Measurements from ENCODE around the gene TRIM56. TPM values are rescaled to one million over a fixed set of nuclear protein-coding genes. Genes with fewer than 3 reads are reported as not detected.
"Not testable (repeated sequence)": the region's sequence is repeated elsewhere in the genome, so short reads cannot be mapped to it uniquely, and the experiment has no call there.

The TRIM56 gene
- total RNA-seq, 2 experiments from 2014 or later, result 77.4 to 77.8 TPM

DNA sequence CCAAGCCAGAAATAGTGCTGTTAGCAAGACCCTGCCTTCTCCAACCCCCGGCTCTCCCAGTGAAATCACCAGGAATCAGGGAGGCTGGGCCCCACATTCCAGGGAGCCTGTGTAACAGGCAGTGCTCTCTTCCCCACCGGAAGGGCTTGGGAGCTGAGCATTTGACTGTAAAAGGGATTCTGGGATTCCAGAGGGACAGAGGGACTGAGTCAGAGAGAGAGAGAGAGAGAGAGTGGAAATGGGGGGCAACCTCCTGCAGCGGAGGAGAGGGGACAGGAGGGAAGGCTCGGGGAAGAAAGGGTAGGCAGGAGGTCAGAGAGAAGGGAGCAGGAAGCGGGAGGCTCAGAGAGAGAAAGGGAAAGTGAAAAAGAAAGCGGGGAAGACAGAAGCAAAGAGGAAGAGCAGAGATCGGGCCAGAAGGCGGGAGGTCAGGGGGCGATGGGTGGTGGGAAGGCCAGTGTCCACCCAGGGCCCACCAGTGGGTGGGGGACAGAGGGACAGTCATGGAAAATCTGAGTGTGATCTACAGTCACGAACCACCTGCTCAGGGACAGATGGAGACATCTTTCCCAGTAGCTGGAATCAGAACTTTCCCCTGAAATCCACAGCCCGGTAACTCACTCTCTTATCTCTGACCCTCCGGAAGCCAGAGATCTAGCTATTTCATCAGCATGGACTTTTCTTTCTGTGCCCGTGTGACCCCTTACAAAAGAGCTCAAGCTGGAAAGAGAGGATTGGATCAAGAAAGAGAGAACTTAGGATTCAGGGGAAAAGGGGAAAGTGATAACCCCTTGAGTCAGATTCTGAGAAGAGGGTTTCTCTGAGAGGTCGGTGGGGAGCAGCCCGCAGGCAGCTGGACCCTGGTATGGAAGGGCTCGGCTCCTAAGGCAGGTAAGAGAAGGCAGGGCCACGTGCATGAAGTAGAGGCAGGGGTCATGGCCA, 37.0 kb downstream of the TRIM56 start:
- H3K27me3 Mint-ChIP-seq, result peaks cover 19% of the 10 kb centered on the region
- ATAC-seq (ENCODE audit: low read depth), result no peak

DNA sequence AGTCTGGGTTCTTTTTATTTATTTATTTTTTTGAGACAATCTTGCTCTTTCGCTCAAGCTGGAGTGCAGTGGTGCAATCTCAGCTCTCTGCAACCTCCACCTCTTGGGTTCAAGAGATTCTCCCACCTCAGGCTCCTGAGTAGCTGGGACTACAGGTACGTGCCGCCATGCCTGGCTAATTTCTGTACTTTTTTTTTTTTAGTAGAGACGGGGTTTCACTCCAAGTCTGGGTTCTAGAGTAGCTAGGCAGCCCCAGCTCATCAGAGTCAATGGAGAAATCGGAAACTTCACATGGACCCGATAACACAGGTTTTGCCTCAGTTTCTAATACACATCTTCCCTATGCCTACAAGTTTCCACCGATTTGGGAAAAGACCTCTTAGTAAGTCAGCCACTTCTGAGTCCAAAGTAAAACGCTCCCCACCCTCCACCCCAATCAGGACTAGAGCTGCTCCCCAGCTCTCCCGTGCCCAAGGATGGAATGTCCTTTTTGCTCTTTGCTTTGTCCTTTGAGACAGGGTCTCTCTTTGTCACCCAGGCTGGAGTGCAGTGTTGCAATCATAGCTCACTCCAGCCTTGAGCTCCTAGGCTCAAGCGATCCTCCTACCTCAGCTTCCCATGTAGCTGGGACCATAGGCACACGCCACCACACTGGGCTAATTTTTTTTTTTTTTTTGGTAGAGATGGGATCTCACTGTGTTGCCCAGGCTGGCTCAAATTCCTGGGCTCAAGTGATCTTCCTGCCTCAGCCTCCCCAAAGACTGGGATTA, 37.8 kb downstream of the TRIM56 start:
- H3K27ac Mint-ChIP-seq, result peak overlapping the region; percentile 64
- H3K27me3 Mint-ChIP-seq, result peaks cover 27% of the 10 kb centered on the region
- peaks cover 52% of the 10 kb centered on the region for H3K4me1 Mint-ChIP-seq
- ATAC-seq (ENCODE audit: low read depth) (no peak), DNase-seq (no peak)
- no peaks in the 10 kb centered on the region for H3K36me3 Mint-ChIP-seq
- H3K9me3 Mint-ChIP-seq, result no peaks in the 10 kb centered on the region
- H3K4me3 Mint-ChIP-seq, result peak overlapping the region; percentile 82
- POLR2A ChIA-PET, result interaction anchor here (0.7 to 2.1 kb wide), 4 partner anchors 15 to 695 kb away, joined by 3 to 7 read pairs (median 3); partner anchors contain the start of genes CUX1 and TRIM56

More for the DNA sequence above, 37.0 kb downstream of the TRIM56 start:
- Mint-ChIP-seq H3K4me3 (peak overlapping the region; percentile 82), H3K9me3 (no peaks in the 10 kb centered on the region), H3K36me3 (no peaks in the 10 kb centered on the region), H3K4me1 (peaks cover 46% of the 10 kb centered on the region), H3K27ac (peak overlapping the region; percentile 87)
- DNase-seq, result no peak
- POLR2A ChIA-PET, result interaction anchor here (0.7 to 2.1 kb wide), 4 partner anchors 14 to 695 kb away, joined by 3 to 7 read pairs (median 3); partner anchors contain the start of genes CUX1 and TRIM56

DNA sequence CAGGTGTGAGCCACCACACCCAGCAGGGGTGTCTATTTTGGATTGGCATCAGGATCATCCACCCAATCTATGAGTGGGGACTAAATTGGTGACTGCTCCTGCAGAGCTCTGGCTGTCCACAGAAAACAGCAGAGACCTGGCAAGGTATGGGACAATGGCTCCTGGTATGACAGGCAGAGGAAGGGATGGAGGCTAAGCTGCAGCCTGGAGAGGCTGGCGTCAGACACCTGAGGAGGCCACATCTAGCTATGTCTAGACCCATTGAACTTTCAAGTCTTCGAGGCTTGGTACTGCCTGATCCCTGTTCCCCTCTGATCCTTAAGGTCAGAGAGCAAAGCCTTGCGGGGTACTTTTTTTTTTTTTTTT, 38.4 kb downstream of the TRIM56 start:
- H3K36me3 Mint-ChIP-seq, result no peaks in the 10 kb centered on the region
- H3K9me3 Mint-ChIP-seq, result no peaks in the 10 kb centered on the region
- DNase-seq, result no peak
- POLR2A ChIA-PET, result interaction anchor here (0.7 to 2.1 kb wide), 2 partner anchors 18 to 38 kb away, joined by 3 to 7 read pairs; partner anchors contain the start of gene TRIM56
- peaks cover 31% of the 10 kb centered on the region for H3K27me3 Mint-ChIP-seq
- H3K4me3 Mint-ChIP-seq, result no peak overlapping the region
- peaks cover 54% of the 10 kb centered on the region for H3K4me1 Mint-ChIP-seq
- ATAC-seq (ENCODE audit: low read depth), result no peak
- no peak overlapping the region for H3K27ac Mint-ChIP-seq

DNA sequence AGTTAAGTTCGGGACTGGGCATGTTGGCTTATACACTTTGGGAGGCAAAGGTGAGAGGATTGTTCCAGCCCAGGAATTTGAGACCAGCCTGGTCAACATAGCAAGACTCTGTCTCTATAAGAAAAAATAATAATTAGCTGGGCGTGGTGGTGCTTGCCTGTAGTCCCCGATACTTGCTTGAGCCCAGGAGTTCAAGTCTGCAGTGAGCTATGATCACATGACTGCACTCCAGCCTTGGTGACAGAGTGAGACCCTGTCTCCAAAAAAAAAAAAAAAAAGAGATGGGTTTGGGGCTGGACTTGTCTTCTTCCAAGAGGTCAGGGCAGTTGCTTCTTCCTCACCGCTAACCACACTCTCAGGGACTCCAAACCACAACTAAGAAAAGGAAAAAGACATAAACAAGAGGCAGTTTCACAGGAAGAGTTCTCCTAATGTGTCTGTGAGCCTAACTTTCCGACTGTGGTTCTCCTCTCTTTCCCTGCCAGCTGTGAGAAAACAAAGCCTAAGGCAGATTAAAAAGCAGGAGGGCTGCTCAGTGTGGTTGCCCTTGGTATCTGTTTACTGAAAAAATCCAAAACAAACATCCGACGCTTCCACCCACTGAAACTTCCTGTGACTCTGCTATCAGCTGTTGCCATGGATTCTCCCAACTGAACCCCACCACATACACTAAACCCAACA, 39.2 kb downstream of the TRIM56 start:
- Mint-ChIP-seq H3K27me3 (peaks cover 35% of the 10 kb centered on the region), H3K27ac (peak overlapping the region; percentile 52), H3K4me1 (peaks cover 54% of the 10 kb centered on the region), H3K9me3 (no peaks in the 10 kb centered on the region), H3K36me3 (no peaks in the 10 kb centered on the region), H3K4me3 (peak overlapping the region; percentile 64)
- DNase-seq, result no peak
- no peak for ATAC-seq (ENCODE audit: low read depth)
- POLR2A ChIA-PET, result no interaction called here

DNA sequence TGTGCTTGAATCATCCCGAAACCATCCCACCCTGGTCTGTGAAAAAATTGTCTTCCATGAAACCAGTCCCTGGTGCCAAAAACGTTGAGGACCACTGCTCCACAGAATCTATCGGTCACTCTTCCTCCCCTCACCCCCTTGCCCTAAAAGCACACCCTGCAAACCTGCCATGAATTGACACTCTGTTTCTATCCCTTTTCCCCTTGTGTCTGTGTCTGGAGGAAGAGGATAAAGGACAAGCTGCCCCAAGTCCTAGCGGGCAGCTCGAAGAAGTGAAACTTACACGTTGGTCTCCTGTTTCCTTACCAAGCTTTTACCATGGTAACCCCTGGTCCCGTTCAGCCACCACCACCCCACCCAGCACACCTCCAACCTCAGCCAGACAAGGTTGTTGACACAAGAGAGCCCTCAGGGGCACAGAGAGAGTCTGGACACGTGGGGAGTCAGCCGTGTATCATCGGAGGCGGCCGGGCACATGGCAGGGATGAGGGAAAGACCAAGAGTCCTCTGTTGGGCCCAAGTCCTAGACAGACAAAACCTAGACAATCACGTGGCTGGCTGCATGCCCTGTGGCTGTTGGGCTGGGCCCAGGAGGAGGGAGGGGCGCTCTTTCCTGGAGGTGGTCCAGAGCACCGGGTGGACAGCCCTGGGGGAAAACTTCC, 40.8 kb downstream of the TRIM56 start:
- DNase-seq (peak; percentile 45), ATAC-seq (ENCODE audit: low read depth) (peak; percentile 12)
- POLR2A ChIA-PET, result interaction anchor here (1.3 to 2.6 kb wide), 4 partner anchors 12 to 126 kb away, joined by 3 to 11 read pairs (median 6); partner anchors contain the start of gene TRIM56
- H3K4me3 Mint-ChIP-seq, result peak overlapping the region; percentile 86
- H3K27me3 Mint-ChIP-seq, result peaks cover 34% of the 10 kb centered on the region
- H3K27ac Mint-ChIP-seq, result peak overlapping the region; percentile 74
- no peaks in the 10 kb centered on the region for H3K9me3 Mint-ChIP-seq
- peaks cover 50% of the 10 kb centered on the region for H3K4me1 Mint-ChIP-seq
- no peaks in the 10 kb centered on the region for H3K36me3 Mint-ChIP-seq

DNA sequence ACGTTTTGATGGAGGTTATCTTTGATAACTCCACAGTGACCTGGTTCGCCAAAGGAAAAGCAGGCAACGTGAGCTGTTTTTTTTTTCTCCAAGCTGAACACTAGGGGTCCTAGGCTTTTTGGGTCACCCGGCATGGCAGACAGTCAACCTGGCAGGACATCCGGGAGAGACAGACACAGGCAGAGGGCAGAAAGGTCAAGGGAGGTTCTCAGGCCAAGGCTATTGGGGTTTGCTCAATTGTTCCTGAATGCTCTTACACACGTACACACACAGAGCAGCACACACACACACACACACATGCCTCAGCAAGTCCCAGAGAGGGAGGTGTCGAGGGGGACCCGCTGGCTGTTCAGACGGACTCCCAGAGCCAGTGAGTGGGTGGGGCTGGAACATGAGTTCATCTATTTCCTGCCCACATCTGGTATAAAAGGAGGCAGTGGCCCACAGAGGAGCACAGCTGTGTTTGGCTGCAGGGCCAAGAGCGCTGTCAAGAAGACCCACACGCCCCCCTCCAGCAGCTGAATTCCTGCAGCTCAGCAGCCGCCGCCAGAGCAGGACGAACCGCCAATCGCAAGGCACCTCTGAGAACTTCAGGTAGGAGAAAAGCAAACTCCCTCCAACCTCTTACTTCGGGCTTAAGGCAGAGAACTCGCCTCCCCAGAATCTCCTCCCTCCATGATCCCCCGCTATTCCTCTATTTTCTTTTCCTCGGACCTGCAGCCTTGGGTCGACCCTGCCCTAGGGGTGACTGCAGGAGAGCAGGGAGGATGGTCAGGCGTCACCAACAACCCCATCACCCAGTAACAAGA, 41.6 kb downstream of the TRIM56 start, which contains the start of gene SERPINE1:
Gene SERPINE1 (plus strand): TSS at position 454 of the 809 bp plus-strand sequence. CDS start 1,290 bp downstream, outside the sequence.
- Mint-ChIP-seq H3K27ac (peak within 1 kb of the TSS; percentile 74), H3K4me3 (peak within 1 kb of the TSS; percentile 86), H3K36me3 (no peaks in the 10 kb centered on the region), H3K27me3 (peaks cover 36% of the 10 kb centered on the region), H3K9me3 (no peaks in the 10 kb centered on the region), H3K4me1 (peaks cover 48% of the 10 kb centered on the region)
- ATAC-seq (ENCODE audit: low read depth) (peak; percentile 90), DNase-seq (peak; percentile 71)
- POLR2A ChIA-PET, result interaction anchor here (1.5 to 2.6 kb wide), 3 partner anchors 11 to 125 kb away, joined by 5 to 11 read pairs (median 8); partner anchors contain the start of gene TRIM56

DNA sequence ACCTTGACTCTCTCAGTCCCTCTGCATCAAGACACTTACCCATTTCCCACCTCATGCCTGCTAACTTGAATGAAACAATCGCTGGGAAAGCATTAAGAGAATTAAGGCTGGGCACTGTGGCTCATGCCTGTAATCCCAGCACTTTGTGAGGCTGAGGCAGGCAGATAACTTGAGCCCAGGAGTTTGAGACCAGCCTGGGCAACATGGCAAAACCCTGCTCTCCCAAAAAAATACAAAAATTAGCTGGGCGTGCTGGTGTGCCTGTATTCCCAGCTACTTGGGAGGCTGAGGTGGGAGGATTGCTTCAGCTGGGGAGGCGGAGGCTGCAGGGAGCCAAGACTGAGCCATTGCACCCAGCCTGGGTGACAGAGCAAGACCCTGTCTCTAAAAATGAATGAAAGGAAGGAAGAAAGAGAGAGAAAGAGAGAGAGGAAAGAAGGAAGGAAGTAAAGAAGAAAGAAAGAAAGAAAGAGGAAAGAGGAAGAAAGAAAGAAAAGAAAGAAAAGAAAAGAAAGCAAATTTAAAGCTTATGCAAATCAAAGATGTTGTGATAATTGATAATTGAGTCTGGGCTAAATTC, 42.3 kb downstream of the TRIM56 start:
- POLR2A ChIA-PET, result interaction anchor here (2.2 to 2.6 kb wide), 2 partner anchors 11 to 42 kb away, joined by 8 to 11 read pairs; partner anchors contain the start of gene TRIM56
- H3K36me3 Mint-ChIP-seq, result no peaks in the 10 kb centered on the region
- peaks cover 42% of the 10 kb centered on the region for H3K4me1 Mint-ChIP-seq
- H3K27ac Mint-ChIP-seq, result peak overlapping the region; percentile 74
- H3K9me3 Mint-ChIP-seq, result no peaks in the 10 kb centered on the region
- ATAC-seq (ENCODE audit: low read depth) (no peak), DNase-seq (no peak)
- H3K27me3 Mint-ChIP-seq, result peaks cover 38% of the 10 kb centered on the region
- peak overlapping the region; percentile 86 for H3K4me3 Mint-ChIP-seq

DNA sequence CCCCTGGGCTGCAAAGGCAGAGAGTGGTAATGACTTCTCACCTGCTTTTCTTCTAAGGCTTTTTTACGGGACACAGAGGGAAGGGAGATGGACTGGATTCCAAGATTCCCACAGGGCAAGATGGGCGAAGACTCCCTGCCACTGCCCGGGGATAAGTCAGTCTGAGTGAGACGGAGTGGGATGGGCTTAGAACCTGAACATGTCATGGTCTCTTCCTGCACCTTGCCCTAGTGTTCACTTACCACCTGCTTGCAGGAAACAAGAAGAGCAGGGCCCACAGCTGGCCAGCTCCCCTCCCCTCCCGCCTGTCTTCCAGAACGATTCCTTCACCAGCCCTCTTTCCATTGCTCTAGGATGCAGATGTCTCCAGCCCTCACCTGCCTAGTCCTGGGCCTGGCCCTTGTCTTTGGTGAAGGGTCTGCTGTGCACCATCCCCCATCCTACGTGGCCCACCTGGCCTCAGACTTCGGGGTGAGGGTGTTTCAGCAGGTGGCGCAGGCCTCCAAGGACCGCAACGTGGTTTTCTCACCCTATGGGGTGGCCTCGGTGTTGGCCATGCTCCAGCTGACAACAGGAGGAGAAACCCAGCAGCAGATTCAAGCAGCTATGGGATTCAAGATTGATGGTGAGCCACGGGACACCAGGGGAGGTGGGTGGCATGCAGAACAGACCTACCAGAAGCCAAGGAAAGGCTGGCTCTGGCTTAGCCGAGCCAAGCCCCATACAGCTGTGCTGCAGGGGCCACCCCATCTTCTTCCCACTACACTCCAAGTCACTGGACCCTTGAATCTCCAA, 43.0 kb downstream of the TRIM56 start:
- Mint-ChIP-seq H3K27ac (no peak overlapping the region), H3K9me3 (no peaks in the 10 kb centered on the region), H3K36me3 (no peaks in the 10 kb centered on the region), H3K4me1 (peaks cover 37% of the 10 kb centered on the region), H3K4me3 (no peak overlapping the region), H3K27me3 (peaks cover 36% of the 10 kb centered on the region)
- DNase-seq (no peak), ATAC-seq (ENCODE audit: low read depth) (no peak)
- POLR2A ChIA-PET, result interaction anchor here (1.0 to 2.6 kb wide), 3 partner anchors 10 to 162 kb away, joined by 3 to 11 read pairs (median 8); partner anchors contain the start of gene TRIM56

DNA sequence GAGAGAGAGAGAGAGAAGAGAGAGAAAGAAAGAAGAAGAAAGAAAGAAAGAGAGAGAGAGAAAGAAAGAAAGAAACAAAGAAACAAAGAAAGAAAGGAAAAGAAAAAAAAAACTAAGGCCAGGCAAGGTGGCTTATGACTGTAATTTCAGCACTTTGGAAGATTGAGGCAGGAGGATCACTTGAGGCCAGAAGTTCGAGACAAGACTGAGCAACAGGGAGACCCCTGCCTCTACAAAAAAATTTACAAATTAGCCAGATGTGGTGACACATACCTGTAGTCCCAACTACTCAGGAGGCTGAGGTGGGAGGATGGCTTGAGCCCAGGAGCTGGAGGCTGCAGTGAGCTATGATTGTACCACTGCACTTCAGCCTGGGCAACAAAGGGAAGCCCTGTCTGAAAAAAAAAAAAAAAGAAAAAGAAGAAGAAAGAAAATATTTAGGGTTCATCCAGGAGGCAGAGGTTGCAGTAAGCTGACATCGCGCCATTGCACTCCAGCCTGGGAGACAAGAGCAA, 44.4 kb downstream of the TRIM56 start:
- Mint-ChIP-seq H3K27ac (no peak overlapping the region), H3K4me1 (peaks cover 32% of the 10 kb centered on the region), H3K4me3 (no peak overlapping the region), H3K9me3 (no peaks in the 10 kb centered on the region), H3K27me3 (peaks cover 47% of the 10 kb centered on the region), H3K36me3 (no peaks in the 10 kb centered on the region)
- DNase-seq (no peak), ATAC-seq (ENCODE audit: low read depth) (no peak)
- POLR2A ChIA-PET, result interaction anchor here (0.6 kb wide), 1 partner anchor 70 kb away, joined by 4 read pairs; no protein-coding TSS in a partner anchor

DNA sequence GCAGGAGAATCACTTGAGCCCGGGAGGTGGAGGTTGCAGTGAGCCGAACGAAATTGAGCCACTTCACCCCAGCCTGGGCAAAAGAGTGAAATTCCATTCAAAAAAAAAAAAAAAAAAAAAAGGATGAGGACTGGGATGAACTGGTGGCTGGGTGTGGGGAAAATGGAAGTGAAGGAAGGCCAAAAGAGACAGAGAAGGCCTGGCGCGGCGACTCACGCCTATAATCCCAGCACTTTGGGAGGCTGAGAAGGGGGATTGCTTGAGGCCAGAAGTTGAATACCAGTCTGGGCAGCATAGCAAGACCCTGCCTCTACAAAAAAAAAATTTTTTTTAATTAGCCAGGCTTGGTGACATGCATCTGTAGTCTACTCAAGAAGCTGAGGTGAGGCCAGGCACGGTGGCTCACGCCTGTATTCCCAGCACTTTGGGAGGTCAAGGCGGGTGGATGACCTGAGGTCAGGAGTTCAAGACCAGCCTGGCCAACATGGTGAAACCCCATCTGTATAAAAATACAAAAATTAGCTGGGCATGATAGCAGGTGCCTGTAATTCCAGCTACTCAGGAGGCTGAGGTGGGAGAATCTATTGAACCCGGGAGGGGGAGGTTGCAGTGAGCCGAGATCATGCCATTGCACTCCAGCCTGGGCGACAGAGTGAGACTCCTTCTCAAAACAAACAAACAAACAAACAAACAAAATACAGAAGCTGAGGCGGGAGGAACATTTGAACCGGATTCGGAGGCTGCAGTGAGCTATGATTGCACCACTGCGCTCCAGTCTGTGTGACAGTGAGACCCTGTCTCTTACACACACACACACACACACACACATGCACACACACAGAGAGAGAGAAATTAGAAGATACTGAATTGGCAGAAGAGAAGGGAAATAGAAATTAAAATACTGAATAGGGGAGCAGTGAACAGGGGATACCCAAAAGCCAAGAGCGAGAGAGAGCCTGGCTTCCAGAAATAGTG, 47.6 kb downstream of the TRIM56 start:
- DNase-seq; H3K36me3 Mint-ChIP-seq; H3K27ac Mint-ChIP-seq; ATAC-seq (ENCODE audit: low read depth); H3K9me3 Mint-ChIP-seq; H3K4me3 Mint-ChIP-seq; POLR2A ChIA-PET: not testable (repeated sequence)
- Mint-ChIP-seq H3K27me3 (peaks cover 57% of the 10 kb centered on the region), H3K4me1 (peaks cover 14% of the 10 kb centered on the region)

All from activated naive CD8-positive, alpha-beta T cell treated with anti-CD3 and anti-CD28 coated beads, Interleukin-2, amount 10 ng/mL, durations not matched to agents 7 days and 5 days (primary cell).